ENCODE data around the gene FOXF2.

- TF ChIP-seq ZNF384 (IDR thresholded peaks at IDR 0.05) (no peak), PKNOX1 (IDR thresholded peaks at IDR 0.05) (no peak), FOXA1 (IDR thresholded peaks at IDR 0.05) (no peak), ELF4 (IDR thresholded peaks at IDR 0.05) (no peak), L3MBTL2 (conservative IDR thresholded peaks at IDR 0.05) (no peak), BHLHE40 (IDR thresholded peaks at IDR 0.05; ENCODE audit: borderline replicate concordance) (no peak), FOXK2 (IDR thresholded peaks at IDR 0.05) (no peak), SP1 (IDR thresholded peaks at IDR 0.05) (no peak), FOXM1 (IDR thresholded peaks at IDR 0.05; ENCODE audit: borderline replicate concordance) (no peak), ARNT (IDR thresholded peaks at IDR 0.05) (no peak), SUZ12 (IDR thresholded peaks at IDR 0.05) (no peak), NFRKB (IDR thresholded peaks at IDR 0.05) (no peak)
These were observed 3.2 kb upstream of the FOXF2 start for GRCh38 chr6:1386038-1386709.
